Neuronal stem cell (in vitro differentiated cells): Measurements from ENCODE around the gene HAGHL.
"Not testable (repeated sequence)": the region's sequence is repeated elsewhere in the genome, so short reads cannot be mapped to it uniquely, and the experiment has no call there.

ENCODE experiments used
- DNase-seq: peaks from one replicate; pipeline ENCODE4 v3.0.0-alpha.2; 2013; ENCODE audit warnings: low spot score
- H2AFZ ChIP-seq: one replicate; pipeline ENCODE4 v1.6.1; 2013; ENCODE audit warnings: mild to moderate bottlenecking, low read length, inconsistent platforms
- H2AK5ac ChIP-seq: 2 replicates; pipeline ENCODE4 v1.6.1; 2013; ENCODE audit warnings: low read depth, mild to moderate bottlenecking, inconsistent platforms, low read length, moderate library complexity, mixed read lengths
- H2BK120ac ChIP-seq: 2 replicates; pipeline ENCODE4 v1.6.1; 2013; ENCODE audit warnings: low read depth, mild to moderate bottlenecking, inconsistent platforms, low read length, moderate library complexity, mixed read lengths
- H2BK12ac ChIP-seq: one replicate; pipeline ENCODE4 v1.6.1; 2013; ENCODE audit warnings: low read length, inconsistent platforms
- H2BK15ac ChIP-seq: 2 replicates; pipeline ENCODE4 v1.6.1; 2013; ENCODE audit warnings: mild to moderate bottlenecking, low read length, inconsistent platforms, mixed read lengths
- H2BK5ac ChIP-seq: one replicate; pipeline ENCODE4 v1.6.1; 2013; ENCODE audit warnings: inconsistent platforms, mild to moderate bottlenecking, low read length, moderate library complexity
- H3K14ac ChIP-seq: one replicate; pipeline ENCODE4 v1.6.1; 2013; ENCODE audit warnings: low read length, inconsistent platforms
- H3K18ac ChIP-seq: 2 replicates; pipeline ENCODE4 v1.6.1; 2013; ENCODE audit warnings: low read length, inconsistent platforms
- H3K23ac ChIP-seq: 2 replicates; pipeline ENCODE4 v1.6.1; 2013; ENCODE audit warnings: low read depth, mild to moderate bottlenecking, mixed read lengths, low read length, inconsistent platforms; ENCODE audit not compliant: poor library complexity
- H3K27ac ChIP-seq: replicated peaks from 3 replicates; pipeline ENCODE4 v1.5.1; 2013; ENCODE audit warnings: low read length, inconsistent platforms
- H3K27me3 ChIP-seq, 3 experiments: 2 replicates each; pipeline ENCODE4 v1.6.1; 2013; ENCODE audit warnings: low read length in 3 of 3, mild to moderate bottlenecking in 2 of 3, inconsistent platforms in 1 of 3, low read depth in 1 of 3, mixed read lengths in 1 of 3, moderate library complexity in 1 of 3; ENCODE audit not compliant: control insufficient read depth in 3 of 3, insufficient read depth in 3 of 3
- H3K36me3 ChIP-seq, 2 donors: replicated peaks in 1 of 2; 2 replicates each; pipeline ENCODE4 v1.6.1; 2013; ENCODE audit warnings: low read length in 2 of 2; ENCODE audit not compliant: control insufficient read depth in 2 of 2, insufficient read depth in 2 of 2
- H3K4ac ChIP-seq: 2 replicates; pipeline ENCODE4 v1.6.1; 2013; ENCODE audit warnings: inconsistent platforms, mild to moderate bottlenecking, low read length, moderate library complexity
- H3K4me1 ChIP-seq, 2 donors: 1 replicate in 1 of 2; 2 replicates in 1 of 2; pipeline ENCODE4 v1.6.1; 2013; ENCODE audit warnings: low read length in 2 of 2, low read depth in 1 of 2; ENCODE audit not compliant: control insufficient read depth in 2 of 2, insufficient read depth in 1 of 2
- H3K4me2 ChIP-seq: one replicate; pipeline ENCODE4 v1.6.1; 2013; ENCODE audit warnings: mild to moderate bottlenecking, low read length, inconsistent platforms; ENCODE audit not compliant: insufficient read depth, poor library complexity, severe bottlenecking
- H3K4me3 ChIP-seq, 2 donors: 2 replicates each; pipeline ENCODE4 v1.5.1; 2013; ENCODE audit warnings: low read length in 2 of 2, mild to moderate bottlenecking in 2 of 2, inconsistent platforms in 1 of 2, moderate library complexity in 1 of 2
- H3K79me1 ChIP-seq: one replicate; pipeline ENCODE4 v1.6.1; 2013; ENCODE audit warnings: low read depth, mild to moderate bottlenecking, inconsistent platforms, low read length, moderate library complexity
- H3K9ac ChIP-seq: one replicate; pipeline ENCODE4 v1.6.1; 2013; ENCODE audit warnings: mild to moderate bottlenecking, low read depth, low read length, inconsistent platforms; ENCODE audit not compliant: poor library complexity
- H3K9me3 ChIP-seq, 2 donors: replicated peaks in 1 of 2; 2 replicates each; pipeline versions ENCODE3 to v1.6.1; 2013; ENCODE audit warnings: low read length in 2 of 2, mild to moderate bottlenecking in 2 of 2, inconsistent platforms in 1 of 2, low read depth in 1 of 2, mixed read lengths in 1 of 2, moderate library complexity in 1 of 2; ENCODE audit not compliant: control insufficient read depth in 2 of 2, insufficient read depth in 1 of 2
- H4K8ac ChIP-seq: one replicate; pipeline ENCODE4 v1.6.1; 2013; ENCODE audit warnings: low read depth, mild to moderate bottlenecking, inconsistent platforms, low read length, moderate library complexity
- H4K91ac ChIP-seq: one replicate; pipeline ENCODE4 v1.6.1; 2013; ENCODE audit warnings: low read length, low read depth, mild to moderate bottlenecking, inconsistent platforms; ENCODE audit not compliant: poor library complexity
- WGBS, 2 donors: extraction: QIAGEN DNeasy Blood & Tissue Kit; methylation state at CpG; one replicate each; pipeline ENCODE4 v1.1.7; 2013; ENCODE audit warnings: missing lambda C conversion rate in 2 of 2, mixed read lengths in 1 of 2; ENCODE audit not compliant: insufficient read length in 2 of 2, insufficient replicate concordance in 1 of 2; ENCODE audit errors: extremely low coverage in 2 of 2; 5-methylcytosine and 5-hydroxymethylcytosine counted together

The HAGHL gene

DNA sequence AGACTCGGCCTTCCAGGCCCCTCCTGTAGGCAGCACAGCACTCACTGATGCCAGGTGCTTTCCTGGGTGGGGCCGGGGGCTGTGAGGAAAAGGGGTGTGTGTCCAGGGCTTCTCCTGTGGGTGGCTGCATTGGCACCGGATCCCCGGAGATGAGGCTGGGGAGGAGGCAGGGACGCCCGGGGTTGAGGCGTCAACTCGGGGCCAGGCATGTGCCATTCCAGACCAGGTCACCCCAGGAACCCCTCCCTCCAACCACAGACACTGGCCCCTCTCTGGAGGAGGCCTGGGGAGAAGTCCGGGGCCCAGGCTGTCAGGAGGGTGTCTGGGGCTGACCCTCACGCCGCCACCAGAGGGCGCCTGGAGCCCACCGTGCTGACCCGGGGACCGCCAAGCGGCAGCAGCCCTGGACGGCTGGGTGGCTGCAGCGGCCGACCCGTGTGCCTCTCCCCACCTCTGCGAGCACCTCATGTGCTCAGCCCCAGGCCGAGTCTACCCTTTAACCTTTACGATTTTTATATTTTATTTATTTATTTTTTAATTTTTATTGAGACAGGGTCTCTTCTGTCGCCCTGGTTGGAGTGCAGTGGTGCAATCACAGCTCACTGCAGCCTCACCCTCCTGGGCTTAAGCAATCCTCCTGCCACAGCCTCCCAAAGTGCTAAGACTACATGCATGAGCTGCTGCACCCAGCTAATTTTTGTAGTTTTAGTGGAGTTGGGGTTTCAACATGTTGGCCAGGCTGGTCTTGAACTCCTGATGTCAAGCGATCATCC is 15.2 kb upstream of the HAGHL start:
- no peak for DNase-seq
- Histone ChIP-seq H2BK12ac (no peak overlapping the region), H4K8ac (no peak overlapping the region), H3K4me3 (no peak overlapping the region), H3K23ac (peak overlapping the region; percentile 80), H3K4me1 (peaks cover 31 to 50% of the 10 kb centered on the region in 2 donors), H2BK15ac (peak overlapping the region; percentile 99), H4K91ac (no peak overlapping the region), H3K14ac (no peak overlapping the region), H3K18ac (peak overlapping the region; percentile 2), H3K79me1 (peaks cover 12% of the 10 kb centered on the region), H3K9ac (no peak overlapping the region), H3K27me3 (peaks cover 3 to 34% (median 13%) of the 10 kb centered on the region in 3 experiments), H2AFZ (no peak overlapping the region), H3K4me2 (no peak overlapping the region), H3K4ac (no peak overlapping the region), H2AK5ac (peak overlapping the region; percentile 100), H3K36me3 (peaks cover 2 to 4% of the 10 kb centered on the region in 2 donors), H3K27ac (no peak overlapping the region), H3K9me3 (no peaks in the 10 kb centered on the region), H2BK120ac (no peak overlapping the region), H2BK5ac (no peak overlapping the region)
- no CpG with 5 or more reads among the region's 25 CpGs for WGBS, 2 donors

DNA sequence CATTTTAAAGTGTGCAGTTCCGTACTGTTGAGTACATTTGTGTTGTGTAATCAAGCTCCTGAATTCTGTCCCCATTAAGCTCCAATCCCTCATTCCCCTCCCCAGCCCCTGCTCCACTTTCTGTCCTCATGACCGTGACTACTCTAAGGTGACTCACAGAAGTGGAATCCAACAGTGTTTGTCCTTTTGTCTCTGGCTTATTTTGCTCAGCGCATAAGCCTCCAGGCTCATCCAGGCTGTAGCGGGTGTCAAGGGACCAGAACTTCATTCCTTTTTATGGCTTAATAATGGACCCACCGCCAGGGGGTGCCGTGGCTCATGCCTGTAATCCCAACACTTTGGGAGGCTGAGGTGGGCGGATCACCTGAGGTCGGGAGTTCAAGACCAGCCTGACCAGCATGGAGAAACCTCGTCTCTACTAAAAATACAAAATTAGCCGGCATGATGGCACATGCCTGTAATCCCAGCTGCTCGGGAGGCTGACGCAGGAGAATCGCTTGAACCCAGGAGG is 14.1 kb upstream of the HAGHL start:
- Histone ChIP-seq H3K4me1 (peaks cover 42 to 55% of the 10 kb centered on the region in 2 donors), H3K36me3 (peaks cover 11 to 15% of the 10 kb centered on the region in 2 donors), H3K27me3 (peaks cover 0 to 23% (median 5%) of the 10 kb centered on the region in 3 experiments), H3K79me1 (peaks cover 18% of the 10 kb centered on the region)
- not testable (repeated sequence) for H4K91ac ChIP-seq, H2BK5ac ChIP-seq, H3K9ac ChIP-seq, H3K4ac ChIP-seq, H3K23ac ChIP-seq, H3K9me3 ChIP-seq, H4K8ac ChIP-seq, H3K18ac ChIP-seq, H2BK15ac ChIP-seq, DNase-seq, H2AK5ac ChIP-seq, H2BK12ac ChIP-seq, H3K14ac ChIP-seq, H2AFZ ChIP-seq, H2BK120ac ChIP-seq, H3K4me2 ChIP-seq, H3K27ac ChIP-seq, H3K4me3 ChIP-seq
- WGBS, 2 donors = no CpG with 5 or more reads among the region's 13 CpGs

DNA sequence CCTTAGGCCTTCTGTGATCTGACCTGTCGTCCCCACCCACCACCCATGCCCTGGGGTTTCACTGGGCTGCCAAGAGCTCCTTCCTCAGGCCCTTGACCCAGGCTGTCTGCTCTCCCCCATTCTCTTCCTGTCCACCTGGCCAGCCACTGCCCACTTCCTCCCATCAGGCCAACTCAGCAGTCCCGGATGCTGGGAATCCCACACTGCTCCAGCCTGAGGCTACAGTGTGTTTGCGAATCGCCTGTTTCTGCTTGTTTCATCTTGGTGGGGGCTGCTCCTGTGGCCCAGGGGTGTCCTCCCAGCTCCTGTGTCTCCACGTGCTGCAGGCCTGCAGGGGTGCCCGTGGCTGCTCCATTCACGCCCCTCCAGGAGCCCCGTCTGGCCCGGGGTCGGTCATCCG is 12.8 kb upstream of the HAGHL start:
- DNase-seq = no peak
- H2AK5ac ChIP-seq = peak overlapping the region; percentile 98
- peak overlapping the region; percentile 86 for H4K8ac ChIP-seq
- H3K27me3 ChIP-seq = peaks cover 0 to 10% (median 0%) of the 10 kb centered on the region in 3 experiments
- peak overlapping the region in 1 of 2 donors; percentile 62 for H3K4me3 ChIP-seq
- H3K36me3 ChIP-seq = peaks cover 11 to 27% of the 10 kb centered on the region in 2 donors
- H2BK12ac ChIP-seq = peak overlapping the region; percentile 75
- H3K9me3 ChIP-seq = no peaks in the 10 kb centered on the region
- peak overlapping the region; percentile 62 for H3K4me2 ChIP-seq
- WGBS, 2 donors = no CpG with 5 or more reads among the region's 11 CpGs
- H3K14ac ChIP-seq = no peak overlapping the region
- peak overlapping the region; percentile 24 for H3K9ac ChIP-seq
- H2BK120ac ChIP-seq = peak overlapping the region; percentile 87
- H2BK15ac ChIP-seq = peak overlapping the region; percentile 99
- H2BK5ac ChIP-seq = peak overlapping the region; percentile 75
- H3K79me1 ChIP-seq = peaks cover 28% of the 10 kb centered on the region
- peak overlapping the region; percentile 55 for H3K23ac ChIP-seq
- peak overlapping the region; percentile 85 for H4K91ac ChIP-seq
- no peak overlapping the region for H3K27ac ChIP-seq
- peaks cover 50 to 64% of the 10 kb centered on the region in 2 donors for H3K4me1 ChIP-seq
- H3K4ac ChIP-seq = peak overlapping the region; percentile 84
- peak overlapping the region; percentile 93 for H3K18ac ChIP-seq
- H2AFZ ChIP-seq = peak overlapping the region; percentile 90
